ENCODE data around the gene HCRT.

DNA sequence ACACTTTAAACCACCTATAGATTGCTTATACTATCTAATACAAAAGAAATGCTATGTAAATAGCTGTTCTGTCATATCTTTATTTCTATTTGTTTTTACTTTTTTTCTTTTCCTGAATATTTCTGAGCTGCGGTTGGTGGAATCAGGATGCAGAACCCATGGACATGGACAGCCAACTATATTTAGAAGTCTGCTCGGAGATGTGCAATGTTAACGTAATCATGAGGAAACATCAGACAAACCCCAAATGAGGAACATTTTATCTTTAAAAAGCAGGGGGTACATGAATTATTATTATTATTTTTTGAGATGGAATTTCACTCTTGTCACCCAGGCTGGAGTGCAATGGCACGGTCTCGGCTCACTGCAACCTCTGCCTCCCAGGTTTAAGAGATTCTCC lies 40.4 kb upstream of the HCRT start:
- no peak for TF ChIP-seq EZH2 (IDR thresholded peaks at IDR 0.05; ENCODE audit: borderline replicate concordance, low read depth, low read length, poor library complexity, severe bottlenecking)
- TF ChIP-seq, protein P1, sequence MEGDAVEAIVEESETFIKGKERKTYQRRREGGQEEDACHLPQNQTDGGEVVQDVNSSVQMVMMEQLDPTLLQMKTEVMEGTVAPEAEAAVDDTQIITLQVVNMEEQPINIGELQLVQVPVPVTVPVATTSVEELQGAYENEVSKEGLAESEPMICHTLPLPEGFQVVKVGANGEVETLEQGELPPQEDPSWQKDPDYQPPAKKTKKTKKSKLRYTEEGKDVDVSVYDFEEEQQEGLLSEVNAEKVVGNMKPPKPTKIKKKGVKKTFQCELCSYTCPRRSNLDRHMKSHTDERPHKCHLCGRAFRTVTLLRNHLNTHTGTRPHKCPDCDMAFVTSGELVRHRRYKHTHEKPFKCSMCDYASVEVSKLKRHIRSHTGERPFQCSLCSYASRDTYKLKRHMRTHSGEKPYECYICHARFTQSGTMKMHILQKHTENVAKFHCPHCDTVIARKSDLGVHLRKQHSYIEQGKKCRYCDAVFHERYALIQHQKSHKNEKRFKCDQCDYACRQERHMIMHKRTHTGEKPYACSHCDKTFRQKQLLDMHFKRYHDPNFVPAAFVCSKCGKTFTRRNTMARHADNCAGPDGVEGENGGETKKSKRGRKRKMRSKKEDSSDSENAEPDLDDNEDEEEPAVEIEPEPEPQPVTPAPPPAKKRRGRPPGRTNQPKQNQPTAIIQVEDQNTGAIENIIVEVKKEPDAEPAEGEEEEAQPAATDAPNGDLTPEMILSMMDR (conservative IDR thresholded peaks at IDR 0.05; ENCODE audit: low read depth, low read length), result no peak
